Activated CD8-positive, alpha-beta T cell treated with anti-CD3 and anti-CD28 coated beads for 36 hours (primary cell): ENCODE measurements around the gene LGR4. TPM values are rescaled to one million over a fixed set of nuclear protein-coding genes. Genes with fewer than 3 reads are reported as not detected.

Source experiments
- ATAC-seq: fragments of 200-7000 bp; cut with Tn5 transposase; one replicate; pipeline ENCODE4 v1.10.0; 2021; ENCODE audit warnings: mild to moderate bottlenecking, moderate library complexity
- CTCF ChIA-PET: fragments of 350-600 bp; sonication (Branson Sonifier 250); formaldehyde crosslinking; loops from one replicate; lab custom pipeline; 2021; ENCODE audit warnings: antibody characterized with exemption; lab: Charles Lee
- POLR2A ChIA-PET: fragments of 350-600 bp; sonication (Branson Sonifier 250); formaldehyde crosslinking; loops from one replicate; lab custom pipeline; 2021; ENCODE audit warnings: antibody characterized with exemption; lab: Charles Lee
- DNase-seq: peaks from one replicate; pipeline ENCODE4 v3.0.0-alpha.2; 2020
- H3K27ac Mint-ChIP-seq: one replicate; pipeline ENCODE4 v1.8.0; 2021; ENCODE audit warnings: mild to moderate bottlenecking, mixed read lengths
- H3K27me3 Mint-ChIP-seq: one replicate; pipeline ENCODE4 v1.8.0; 2021; ENCODE audit warnings: mixed read lengths
- H3K36me3 Mint-ChIP-seq: one replicate; pipeline ENCODE4 v1.8.0; 2021; ENCODE audit warnings: low read depth, mixed read lengths
- H3K4me1 Mint-ChIP-seq: one replicate; pipeline ENCODE4 v1.8.0; 2021; ENCODE audit warnings: low read depth, mixed read lengths
- H3K4me3 Mint-ChIP-seq: one replicate; pipeline ENCODE4 v1.8.0; 2021; ENCODE audit warnings: mild to moderate bottlenecking, moderate library complexity, mixed read lengths
- H3K9me3 Mint-ChIP-seq: one replicate; pipeline ENCODE4 v1.8.0; 2021; ENCODE audit warnings: mixed read lengths
- CTCF ChIP-seq: fragments of 200-600 bp; IDR thresholded peaks from one replicate; pipeline ENCODE4 v1.8.0; 2022; ENCODE audit warnings: antibody characterized with exemption, mild to moderate bottlenecking
- intact Hi-C: fragments of 100-400 bp; cut with micrococcal nuclease; formaldehyde crosslinking; loops from one replicate; pipeline ENCODE4 v1.10.0; 2022
- total RNA-seq, 2 experiments: library from RNA; stranded (reverse); gene quantifications; one replicate each; pipeline ENCODE4 v1.2.3, GENCODE V29; 2021

The LGR4 gene
- total RNA-seq, 2 experiments from 2014 or later: 0.09 TPM; not detected in 1

- Mint-ChIP-seq H3K9me3 (no peaks in the 10 kb centered on the region), H3K4me1 (no peaks in the 10 kb centered on the region), H3K27me3 (no peaks in the 10 kb centered on the region), H3K27ac (no peak overlapping the region), H3K36me3 (peaks cover 9% of the 10 kb centered on the region), H3K4me3 (no peak overlapping the region)
- TF ChIP-seq CTCF: no peak
- ChIA-PET POLR2A (interaction anchor here (0.6 kb wide), 1 partner anchor 323 kb away, joined by 3 read pairs; no protein-coding TSS in a partner anchor), CTCF (interaction anchor here (7.2 to 8.1 kb wide), 2 partner anchors 9 to 304 kb away, joined by 103 to 117 read pairs; no protein-coding TSS in a partner anchor)
- ATAC-seq: no peak
- no peak for DNase-seq
- intact Hi-C loops: no loop called here
Observed at GRCh38 chr11:27489092-27489491, 16.5 kb upstream of the LGR4 start.

DNA sequence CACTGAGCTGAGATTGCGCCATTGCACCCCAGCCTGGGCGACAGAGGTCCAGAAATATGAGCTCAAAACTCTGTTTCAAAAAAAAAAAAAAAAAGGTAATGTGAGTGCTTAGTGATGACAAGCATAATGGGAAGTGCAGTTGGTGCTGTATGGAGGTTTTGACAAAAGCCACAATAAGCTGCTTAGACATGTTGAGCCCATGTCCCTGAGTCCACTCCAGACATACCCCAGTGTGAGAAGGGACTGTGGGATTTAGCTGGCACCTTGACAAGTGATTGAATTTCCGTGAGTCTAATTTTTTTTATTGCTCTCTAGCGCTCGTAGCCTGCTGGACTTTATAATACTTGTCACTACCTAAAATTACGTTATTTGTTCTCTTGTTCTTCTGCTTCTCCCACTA lies 15.1 kb upstream of the LGR4 start:
- intact Hi-C loops: no loop called here
- Mint-ChIP-seq H3K4me1 (no peaks in the 10 kb centered on the region), H3K36me3 (peaks cover 9% of the 10 kb centered on the region), H3K4me3 (no peak overlapping the region), H3K9me3 (no peaks in the 10 kb centered on the region), H3K27ac (no peak overlapping the region), H3K27me3 (no peaks in the 10 kb centered on the region)
- DNase-seq: no peak
- ChIA-PET CTCF (interaction anchor here (0.7 to 8.1 kb wide), 4 partner anchors 9 to 302 kb away, joined by 3 to 117 read pairs (median 53); no protein-coding TSS in a partner anchor), POLR2A (no interaction called here)
- no peak for ATAC-seq
- no peak for TF ChIP-seq CTCF

GRCh38 chr11:27485930-27486773 lies 13.6 kb upstream of the LGR4 start:
- ATAC-seq (no peak), DNase-seq (peak; percentile 47)
- Mint-ChIP-seq H3K36me3 (peaks cover under 1% of the 10 kb centered on the region), H3K27ac (no peak overlapping the region), H3K4me3 (no peak overlapping the region), H3K4me1 (no peaks in the 10 kb centered on the region), H3K9me3 (no peaks in the 10 kb centered on the region), H3K27me3 (no peaks in the 10 kb centered on the region)
- intact Hi-C loops: loop anchor here (1.0 kb wide), 1 partner anchor 302 kb away; no protein-coding TSS in a partner anchor
- ChIA-PET CTCF (interaction anchor here (0.6 to 8.1 kb wide), 50 partner anchors 10 to 655 kb away, joined by 3 to 117 read pairs (median 4); partner anchors contain the start of gene LGR4), POLR2A (interaction anchor here (1.3 kb wide), 1 partner anchor 13 kb away, joined by 4 read pairs; no protein-coding TSS in a partner anchor)
- peak; percentile 87 for TF ChIP-seq CTCF

DNA sequence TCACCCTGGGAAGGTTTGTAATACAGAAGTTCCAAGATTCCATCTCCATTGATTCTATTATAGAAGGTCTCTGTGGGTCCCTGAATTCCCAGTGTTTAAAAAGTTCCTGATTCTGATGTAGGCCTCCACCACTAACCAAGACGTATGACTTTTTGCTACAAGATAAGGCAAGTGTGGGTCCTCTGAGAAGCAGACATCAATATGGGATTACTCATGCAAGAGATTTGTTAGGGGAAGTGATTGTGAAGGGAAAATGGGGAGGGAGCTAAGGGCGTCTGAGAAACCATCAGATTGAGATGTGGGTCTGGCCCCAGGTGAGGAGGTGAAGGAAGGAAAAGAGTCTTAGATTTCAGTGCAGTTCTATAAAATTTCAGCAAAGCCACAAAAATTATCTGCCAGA lies 10.2 kb upstream of the LGR4 start:
- H3K36me3 Mint-ChIP-seq: no peaks in the 10 kb centered on the region
- no peak overlapping the region for H3K4me3 Mint-ChIP-seq
- H3K9me3 Mint-ChIP-seq: no peaks in the 10 kb centered on the region
- H3K4me1 Mint-ChIP-seq: no peaks in the 10 kb centered on the region
- H3K27me3 Mint-ChIP-seq: no peaks in the 10 kb centered on the region
- CTCF ChIA-PET: interaction anchor here (7.2 kb wide), 1 partner anchor 297 kb away, joined by 103 read pairs; no protein-coding TSS in a partner anchor
- intact Hi-C loops: no loop called here
- no peak for TF ChIP-seq CTCF
- DNase-seq (no peak), ATAC-seq (no peak)
- no peak overlapping the region for H3K27ac Mint-ChIP-seq
- POLR2A ChIA-PET: interaction anchor here (0.7 kb wide), 1 partner anchor 277 kb away, joined by 3 read pairs; no protein-coding TSS in a partner anchor

DNA sequence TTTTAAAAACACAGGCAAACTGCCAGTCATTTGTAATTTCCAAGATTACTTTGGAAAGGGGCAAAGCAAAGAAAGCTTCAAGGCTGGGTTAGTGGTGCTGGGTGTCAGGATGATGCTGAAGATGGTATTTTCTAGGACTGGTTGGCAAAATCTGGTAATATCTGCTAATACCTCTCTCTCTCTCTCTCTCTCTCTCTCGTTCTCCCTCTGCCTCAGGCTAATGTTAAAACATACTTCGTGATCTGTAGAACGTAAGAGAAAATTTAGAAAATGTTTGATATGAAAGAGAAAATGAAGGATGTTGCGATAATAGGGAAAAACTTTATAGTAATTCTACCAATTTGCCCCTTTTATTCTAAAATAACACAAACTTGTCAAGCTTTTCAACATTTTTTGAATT lies 9.4 kb upstream of the LGR4 start:
- Mint-ChIP-seq H3K27me3 (no peaks in the 10 kb centered on the region), H3K4me3 (no peak overlapping the region), H3K36me3 (no peaks in the 10 kb centered on the region), H3K27ac (no peak overlapping the region), H3K9me3 (no peaks in the 10 kb centered on the region), H3K4me1 (no peaks in the 10 kb centered on the region)
- no peak for TF ChIP-seq CTCF
- ATAC-seq: no peak
- no peak for DNase-seq
- intact Hi-C loops: no loop called here
- ChIA-PET POLR2A (no interaction called here), CTCF (interaction anchor here (1.0 to 1.8 kb wide), 2 partner anchors 14 to 17 kb away, joined by 3 to 5 read pairs; no protein-coding TSS in a partner anchor)
